Stimulated activated CD8-positive, alpha-beta memory T cell treated with anti-CD3 and anti-CD28 coated beads, Interleukin-15, amount 100 ng/mL, for 1 hour (primary cell): ENCODE measurements around the gene ZNF341.

Experiments
- DNase-seq: peaks from one replicate; pipeline ENCODE4 v3.0.0-alpha.2; 2020; ENCODE audit warnings: low read depth

Gene ZNF341

DNA sequence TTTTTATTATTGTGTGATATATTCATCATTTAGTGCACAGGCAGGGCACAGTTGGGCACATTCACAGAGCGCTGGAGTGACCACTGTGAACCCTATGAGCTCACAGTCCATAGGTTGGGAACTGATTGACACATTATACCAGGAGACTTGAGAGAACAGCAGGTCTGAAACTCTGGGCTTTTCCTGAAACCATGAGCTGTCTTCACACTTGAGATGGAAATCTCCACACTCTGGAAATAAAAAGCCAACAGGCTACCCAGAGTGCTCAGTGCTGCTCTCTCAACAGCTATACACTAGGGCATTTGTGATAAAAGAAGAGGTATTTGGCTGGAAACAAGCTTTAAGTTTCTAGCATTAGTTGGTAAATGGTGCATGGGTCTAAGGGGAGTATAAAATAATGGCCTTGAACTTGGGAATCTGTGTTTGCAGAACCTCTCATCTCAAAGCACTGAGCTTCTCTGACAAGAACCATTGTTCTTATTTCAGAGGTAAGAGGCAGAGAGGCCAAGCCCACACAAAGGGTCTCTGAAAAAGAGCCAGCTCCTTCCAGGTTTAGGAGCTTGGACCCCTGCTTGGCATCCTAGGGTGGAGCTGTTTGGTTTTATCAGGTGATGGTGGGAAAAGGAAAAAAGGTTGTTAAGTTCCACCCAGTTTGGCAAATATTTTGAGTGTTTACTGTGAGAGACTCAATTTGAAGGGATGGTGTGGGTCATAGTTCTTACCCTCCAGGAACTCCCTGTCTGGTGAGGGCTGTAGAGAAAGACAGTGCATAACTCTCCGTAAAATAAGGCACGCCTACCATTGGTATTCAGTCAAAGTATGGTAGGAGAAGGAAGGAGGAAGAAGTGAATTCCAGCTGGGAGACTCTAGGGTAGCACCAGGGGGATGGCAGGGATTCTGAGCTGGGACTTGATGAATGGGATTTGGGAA is 93.8 kb downstream of the ZNF341 start:
- DNase-seq, result no peak

GRCh38 chr20:33826270-33826897 is 94.6 kb downstream of the ZNF341 start:
- no peak for DNase-seq

- no peak for DNase-seq
Measured at GRCh38 chr20:33827109-33827508, 95.3 kb downstream of the ZNF341 start.

GRCh38 chr20:33827634-33828325 is 96.0 kb downstream of the ZNF341 start:
- DNase-seq, result no peak

- no peak for DNase-seq
Measured at GRCh38 chr20:33828326-33828844, 96.6 kb downstream of the ZNF341 start.

GRCh38 chr20:33828967-33829560 is 97.3 kb downstream of the ZNF341 start:
- DNase-seq, result no peak

DNA sequence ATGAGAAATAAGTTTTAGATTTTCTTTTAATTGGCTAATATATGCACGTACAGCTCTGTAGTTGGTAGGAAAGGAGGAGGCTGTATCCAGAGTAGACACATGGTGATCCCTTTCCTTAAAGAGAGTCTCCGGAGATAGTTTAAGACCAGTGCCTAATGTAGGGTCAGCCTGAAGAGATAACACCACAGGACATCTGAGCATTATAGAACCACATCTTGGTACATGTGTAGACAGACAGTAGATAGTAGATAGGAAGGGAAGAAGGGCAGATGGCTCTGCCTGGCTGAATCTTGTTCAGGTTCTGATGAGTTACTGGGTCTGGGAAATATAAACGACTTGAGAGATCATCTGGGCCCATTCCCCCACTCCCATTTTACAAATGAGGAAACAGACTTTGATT is 97.8 kb downstream of the ZNF341 start:
- DNase-seq, result no peak

- DNase-seq, result no peak
Measured at GRCh38 chr20:33830371-33830770, 98.6 kb downstream of the ZNF341 start.

GRCh38 chr20:33832103-33832804 is 100.5 kb downstream of the ZNF341 start:
- no peak for DNase-seq

- no peak for DNase-seq
Measured at GRCh38 chr20:33833333-33833732, 101.5 kb downstream of the ZNF341 start.

DNA sequence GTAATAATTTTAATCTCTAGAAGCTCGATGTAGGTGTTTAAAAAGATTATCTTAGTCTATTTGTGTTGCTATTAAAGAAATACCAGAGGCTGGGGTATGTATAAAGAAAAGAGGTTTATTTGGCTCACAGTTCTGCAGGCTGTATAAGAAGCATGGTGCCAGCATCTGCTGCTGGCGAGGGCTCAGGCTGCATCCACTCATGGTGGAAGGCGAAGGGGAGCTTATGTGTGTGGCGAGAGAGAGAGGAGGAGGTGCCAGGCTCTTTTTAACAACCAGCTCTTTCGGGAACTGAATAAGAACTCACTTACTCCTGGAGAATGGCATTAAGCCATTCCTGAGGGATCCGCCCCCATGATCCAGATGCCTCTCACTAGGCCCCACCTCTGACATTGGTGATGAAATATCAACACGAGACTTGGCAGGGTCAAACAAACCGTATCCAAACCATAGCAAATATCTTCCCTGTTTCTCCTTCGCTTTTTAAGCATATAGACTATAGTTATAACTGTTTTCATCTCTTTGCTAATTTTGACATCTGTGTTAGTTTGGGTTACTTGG is 103.9 kb downstream of the ZNF341 start:
- no peak for DNase-seq

GRCh38 chr20:33836277-33836676 is 104.5 kb downstream of the ZNF341 start:
- DNase-seq, result no peak

DNA sequence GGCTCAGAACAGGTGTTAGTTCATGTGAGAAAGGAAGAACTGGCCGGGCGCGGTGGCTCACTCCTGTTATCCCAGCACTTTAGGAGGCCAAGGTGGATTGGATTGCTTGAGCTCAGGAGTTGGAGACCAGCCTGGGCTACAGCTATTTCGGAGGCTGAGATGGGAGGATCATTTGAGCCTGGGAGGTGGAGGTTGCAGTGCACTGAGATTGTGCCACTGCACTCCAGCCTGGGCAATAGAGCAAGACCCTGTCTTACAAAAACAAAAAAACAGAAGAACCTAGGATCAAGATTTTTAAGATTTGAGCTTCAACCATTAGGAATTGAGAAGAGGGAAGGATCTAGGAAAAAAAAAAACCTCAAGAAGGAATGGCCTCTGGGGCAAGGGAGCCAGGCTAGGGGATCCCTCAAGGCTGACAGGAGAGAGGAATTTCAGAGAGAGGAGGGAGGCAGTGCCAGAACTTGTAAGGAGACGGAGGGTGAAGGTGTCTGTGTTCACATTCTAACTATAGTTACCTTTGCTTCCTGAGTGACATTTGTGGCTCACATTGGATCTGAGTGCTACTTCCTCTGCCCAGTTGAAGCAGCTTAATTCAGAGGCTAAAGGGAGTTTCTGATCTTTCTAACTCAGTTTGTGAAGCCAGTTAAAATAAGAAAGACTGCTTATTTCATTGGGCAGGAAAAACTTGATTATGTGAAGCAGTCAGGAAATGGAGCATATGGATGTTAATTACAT is 105.5 kb downstream of the ZNF341 start:
- no peak for DNase-seq

DNA sequence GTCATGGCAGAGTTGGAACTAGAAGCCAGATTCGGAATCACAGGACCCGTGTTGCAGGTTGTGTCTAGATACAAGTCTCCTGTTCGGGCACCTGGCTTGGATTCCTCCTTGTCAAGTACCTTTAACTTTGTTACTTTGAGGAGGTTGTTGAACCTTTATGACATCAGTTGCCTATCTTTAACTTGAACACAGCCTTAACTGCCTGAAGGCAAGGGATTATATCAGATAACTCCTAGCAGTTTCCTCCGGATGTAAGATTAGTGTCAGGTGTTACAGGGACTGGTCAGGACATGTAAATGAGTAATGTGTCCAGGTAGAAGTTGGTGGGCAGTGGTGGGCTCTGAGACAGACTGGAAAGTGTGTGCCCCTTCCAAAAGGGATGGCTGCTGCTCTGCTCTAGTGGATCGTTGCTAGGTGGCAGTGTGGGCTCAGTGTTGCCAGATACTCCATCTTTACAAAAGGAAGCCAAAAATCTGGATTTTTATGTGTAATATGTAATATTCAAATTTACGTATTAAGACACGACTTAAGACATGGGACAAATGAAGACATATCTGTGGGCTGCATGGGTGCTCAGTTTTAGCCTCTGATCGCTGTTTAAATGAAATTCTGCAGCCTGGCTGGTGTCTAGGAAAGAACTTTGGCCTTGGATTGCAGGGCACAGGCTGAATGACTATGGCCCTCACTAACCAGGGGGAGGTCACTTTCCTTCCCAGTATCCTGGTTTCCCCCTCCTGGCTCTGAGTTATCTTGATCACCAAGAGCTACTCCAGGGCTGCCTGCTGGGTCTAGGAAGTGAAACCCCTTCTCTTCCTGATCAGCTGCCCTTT is 106.5 kb downstream of the ZNF341 start:
- no peak for DNase-seq

- no peak for DNase-seq
Measured at GRCh38 chr20:33839591-33839990, 107.8 kb downstream of the ZNF341 start.

DNA sequence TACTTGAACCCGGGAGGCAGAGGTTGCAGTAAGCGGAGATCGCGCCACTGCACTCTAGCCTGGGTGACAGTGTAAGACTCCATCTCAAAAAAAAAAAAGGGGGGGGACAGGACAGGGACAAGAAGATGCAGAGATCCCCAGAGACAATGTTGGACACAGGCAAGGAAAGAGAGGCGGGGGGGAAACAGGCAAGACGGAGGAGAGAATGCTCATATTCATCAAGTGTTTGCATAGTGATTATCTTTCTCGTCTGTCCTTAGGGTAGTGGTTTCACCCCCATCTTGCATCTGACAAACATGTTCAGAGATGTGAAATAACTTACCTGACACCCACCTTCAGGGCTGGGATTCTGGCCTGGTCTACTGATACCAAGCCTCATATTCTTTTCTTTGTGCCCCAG is 108.4 kb downstream of the ZNF341 start:
- no peak for DNase-seq

- no peak for DNase-seq
Measured at GRCh38 chr20:33840759-33841435, 109.1 kb downstream of the ZNF341 start.

DNA sequence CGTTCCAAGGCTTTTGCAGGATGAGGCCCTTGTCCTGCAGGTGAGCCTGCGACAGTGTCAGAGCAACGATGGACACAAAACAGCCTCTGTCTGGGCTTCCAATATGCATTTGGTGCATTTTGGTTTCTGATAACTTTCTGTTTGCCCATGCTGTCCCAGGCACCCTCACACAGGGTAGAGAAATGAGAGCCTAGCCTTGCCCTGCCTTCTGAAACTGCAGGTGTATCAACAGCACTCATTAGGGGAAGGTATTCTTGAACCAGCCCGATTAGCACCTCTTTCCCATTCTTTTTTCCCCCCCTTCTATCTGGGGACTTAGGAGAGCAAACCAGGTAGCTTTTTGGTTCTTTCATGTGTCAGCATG is 109.6 kb downstream of the ZNF341 start:
- DNase-seq, result no peak
